GM12878 (cell line): ENCODE measurements around the gene TTLL11. TPM values are rescaled to one million over a fixed set of nuclear protein-coding genes. Genes with fewer than 3 reads are reported as not detected.

Experiments
- ATAC-seq: fragments of 200-7000 bp; cut with Tn5 transposase; 3 replicates; pipeline ENCODE4 v1.9.1; 2020; ENCODE audit warnings: mild to moderate bottlenecking, moderate library complexity
- BruUV-seq: library from RNA; stranded (reverse); fragments of 400-500 nt; replicated peaks from 2 replicates; lab custom pipeline; 2021; lab: Mats Ljungman, UMichigan
- CTCF ChIA-PET: fragments of 300-600 bp; sonication (Branson Sonifier 250); formaldehyde crosslinking; extraction: SDS; loops from one replicate; lab custom pipeline; 2021; ENCODE audit warnings: inconsistent platforms; lab: Yijun Ruan, JAX
- POLR2A ChIA-PET: fragments of 350-600 bp; formaldehyde crosslinking; extraction: SDS; loops from one replicate; lab custom pipeline; 2021; ENCODE audit warnings: inconsistent platforms; lab: Charles Lee
- RAD21 ChIA-PET: fragments of 300-600 bp; sonication (Branson Sonifier 250); formaldehyde crosslinking; loops from one replicate; lab custom pipeline; 2023; ENCODE audit warnings: antibody characterized with exemption; ENCODE audit not compliant: unreplicated experiment; lab: Charles Lee
- SMC1A ChIA-PET: fragments of 300-600 bp; sonication (Branson Sonifier 250); formaldehyde crosslinking; loops from one replicate; lab custom pipeline; 2023; ENCODE audit not compliant: unreplicated experiment, uncharacterized antibody; lab: Charles Lee
- DNase-seq: peaks from one replicate; pipeline ENCODE4 v3.0.0-alpha.2; 2011; ENCODE audit warnings: low read depth, low spot score
- FAIRE-seq: peaks from 3 replicates; lab custom pipeline; 2011; peaks lifted over from hg19 to GRCh38; lab: Jason Lieb, UNC
- H2AFZ ChIP-seq: 2 replicates; pipeline ENCODE4 v1.6.0; 2011; ENCODE audit warnings: low read depth, low read length, control low read depth; ENCODE audit not compliant: control insufficient read depth
- H3K27ac ChIP-seq: 2 replicates; pipeline ENCODE4 v1.5.1; 2011; ENCODE audit warnings: control low read depth; ENCODE audit not compliant: control insufficient read depth, insufficient read depth
- H3K27me3 ChIP-seq, 2 experiments: replicated peaks in 1 of 2; 2 replicates each; pipeline versions ENCODE4 v1.6.0 to v1.6.1; 2011; ENCODE audit warnings: low read length in 1 of 2; ENCODE audit not compliant: control insufficient read depth in 2 of 2, insufficient read depth in 2 of 2
- H3K36me3 ChIP-seq, 2 experiments: 2 replicates each; pipeline ENCODE4 v1.5.1; 2011; ENCODE audit warnings: low read length in 1 of 2; ENCODE audit not compliant: control insufficient read depth in 2 of 2, insufficient read depth in 2 of 2
- H3K4me1 ChIP-seq: 2 replicates; pipeline ENCODE4 v1.6.1; 2011; ENCODE audit warnings: mild to moderate bottlenecking, low read length, moderate library complexity, mixed read lengths; ENCODE audit not compliant: control insufficient read depth, insufficient read depth
- H3K4me2 ChIP-seq: 2 replicates; pipeline ENCODE4 v1.6.0; 2011; ENCODE audit warnings: control low read depth; ENCODE audit not compliant: control insufficient read depth, insufficient read depth
- H3K4me3 ChIP-seq: fragments of 200-600 bp; sonication (generic); 2 replicates; pipeline ENCODE4 v1.5.1; 2016
- H3K79me2 ChIP-seq: 2 replicates; pipeline ENCODE4 v1.6.0; 2011; ENCODE audit warnings: low read length; ENCODE audit not compliant: control insufficient read depth, insufficient read depth
- H3K9ac ChIP-seq: 2 replicates; pipeline ENCODE4 v1.8.0; 2011; ENCODE audit warnings: low read length, control low read depth, mixed read lengths; ENCODE audit not compliant: control insufficient read depth, insufficient read depth
- H3K9me3 ChIP-seq: replicated peaks from 3 replicates; pipeline ENCODE4 v1.5.1; 2011; ENCODE audit warnings: mild to moderate bottlenecking, low read length; ENCODE audit not compliant: control insufficient read depth, insufficient read depth
- H4K20me1 ChIP-seq: 2 replicates; pipeline ENCODE4 v1.6.0; 2011; ENCODE audit not compliant: control insufficient read depth, insufficient read depth
- ATF7 ChIP-seq: fragments of 450-650 bp; IDR thresholded peaks from 2 replicates; pipeline ENCODE4 v1.6.1; 2016; ENCODE audit warnings: low read depth, mild to moderate bottlenecking
- CBX3 ChIP-seq: fragments of 200-600 bp; sonication (generic); IDR thresholded peaks from 2 replicates; pipeline ENCODE4 v1.6.1; 2016; ENCODE audit warnings: low read depth, borderline replicate concordance
- CEBPB ChIP-seq, 2 experiments: fragments of 150-350 bp in 1 of 2; IDR thresholded peaks; 2 replicates each; pipeline ENCODE4 v1.6.1; 2012 to 2014; ENCODE audit warnings: low read depth in 2 of 2, low read length in 2 of 2, borderline replicate concordance in 1 of 2, inconsistent platforms in 1 of 2
- EZH2 ChIP-seq: IDR thresholded peaks from 2 replicates; pipeline ENCODE4 v1.6.1; 2012; ENCODE audit warnings: low read depth, mild to moderate bottlenecking, control low read depth, inconsistent platforms, low read length, borderline replicate concordance; ENCODE audit not compliant: control insufficient read depth
- FOS ChIP-seq: IDR thresholded peaks from 3 replicates; pipeline ENCODE4 v1.6.1; 2011; ENCODE audit warnings: borderline replicate concordance; ENCODE audit not compliant: insufficient read length; ENCODE audit errors: extremely low read depth
- NR2F1 ChIP-seq: fragments of 450-650 bp; conservative IDR thresholded peaks from 2 replicates; pipeline ENCODE4 v1.6.1; 2017; ENCODE audit warnings: mild to moderate bottlenecking
- POLR2AphosphoS2 ChIP-seq: IDR thresholded peaks from 2 replicates; pipeline ENCODE4 v1.6.1; 2011; ENCODE audit warnings: low read depth, mild to moderate bottlenecking, low read length, improper control_type of control experiment, moderate library complexity
- RB1 ChIP-seq: fragments of 450-650 bp; formaldehyde crosslinking; IDR thresholded peaks from 2 replicates; pipeline ENCODE4 v1.6.1; 2017; ENCODE audit warnings: mild to moderate bottlenecking, borderline replicate concordance
- SIX5 ChIP-seq: IDR thresholded peaks from 2 replicates; pipeline ENCODE4 v1.6.1; 2011; ENCODE audit warnings: mild to moderate bottlenecking, low read depth, low read length, moderate library complexity; ENCODE audit not compliant: severe bottlenecking
- SMAD1 ChIP-seq: fragments of 450-650 bp; IDR thresholded peaks from 2 replicates; pipeline ENCODE4 v1.6.1; 2018; ENCODE audit warnings: mild to moderate bottlenecking, low read depth; ENCODE audit not compliant: partially characterized antibody
- STAT3 ChIP-seq: IDR thresholded peaks from 2 replicates; pipeline ENCODE4 v1.6.1; 2011; ENCODE audit warnings: low read depth, low read length, improper control_type of control experiment
- TAF1 ChIP-seq: IDR thresholded peaks from 2 replicates; pipeline ENCODE4 v1.6.1; 2011; ENCODE audit warnings: mild to moderate bottlenecking, low read depth, low read length, borderline replicate concordance
- TBL1XR1 ChIP-seq: IDR thresholded peaks from 2 replicates; pipeline ENCODE4 v1.6.1; 2012; ENCODE audit warnings: low read depth, low read length, improper control_type of control experiment
- ZBTB4 ChIP-seq: fragments of 450-650 bp; formaldehyde crosslinking; IDR thresholded peaks from 2 replicates; pipeline ENCODE4 v1.4.0; 2022; ENCODE audit warnings: mild to moderate bottlenecking, moderate library complexity
- ZNF274 ChIP-seq: IDR thresholded peaks from one replicate; pipeline ENCODE4 v1.8.0; 2011; ENCODE audit not compliant: insufficient read length, insufficient read depth
- ZZZ3 ChIP-seq: IDR thresholded peaks from 2 replicates; pipeline ENCODE4 v1.6.1; 2011; ENCODE audit warnings: low read depth; ENCODE audit not compliant: control insufficient read depth, insufficient read length
- WGBS: methylation state at CpG from one replicate; pipeline ENCODE4 v1.1.6; 2016; ENCODE audit warnings: low lambda C conversion rate; ENCODE audit not compliant: insufficient replicate concordance, insufficient coverage; ENCODE audit errors: missing lambda C conversion rate; 5-methylcytosine and 5-hydroxymethylcytosine counted together
- in situ Hi-C: fragments of 300-500 bp; cut with MboI; formaldehyde crosslinking; loops from 9 replicates; pipeline ENCODE4 v1.14.3; 2018; ENCODE audit warnings: mixed read lengths
- intact Hi-C: fragments of 100-400 bp; cut with micrococcal nuclease; formaldehyde crosslinking; loops from one replicate; pipeline ENCODE4 v1.14.2; 2022; ENCODE audit not compliant: unreplicated experiment
- polyA plus RNA-seq, 11 experiments: library from polyadenylated mRNA; depleted of rRNA in 4 of 11; unstranded in 6 of 11; stranded (reverse) in 5 of 11; fragments of >200 nt; fragmentation: Nextera tagmentation in 4 of 11; fragmentation: Illumina TruSeq in 1 of 11; extraction: Ambion mirVana in 4 of 11; extraction: Trizol in 1 of 11; gene quantifications; 1 replicate in 1 of 11; 2 replicates in 10 of 11; pipeline versions ENCODE4 v1.2.1 to v1.2.3, GENCODE V29; 2011 to 2016; ENCODE audit warnings: inconsistent platforms in 2 of 11, missing spikeins in 2 of 11, low read depth in 1 of 11
- total RNA-seq, 4 experiments: library from RNA; depleted of rRNA in 3 of 4; stranded (reverse); fragments of >200 nt in 3 of 4; fragmentation: Illumina TruSeq in 1 of 4; extraction: Trizol in 1 of 4; gene quantifications; 2 replicates each; pipeline versions ENCODE4 v1.2.1 to v1.2.3, GENCODE V29; 2013 to 2021
- TF ChIP-seq, protein P1 (sequence below): fragments of 450-650 bp; formaldehyde crosslinking; IDR thresholded peaks from 2 replicates; pipeline ENCODE4 v1.4.0; 2020; ENCODE audit warnings: mild to moderate bottlenecking, moderate library complexity

Gene TTLL11
- total and polyA plus RNA-seq, 10 of the 15 experiments (the other 5 are each of a cell fraction or from before 2014, with no cell fraction given), result 1.2 to 3.7 (median 2.9) TPM

GRCh38 chr9:122033775-122034373 is 59.2 kb downstream of the TTLL11 start:
- Histone ChIP-seq H3K79me2 (no peaks in the 10 kb centered on the region), H4K20me1 (no peaks in the 10 kb centered on the region), H3K36me3 (no peaks in the 10 kb centered on the region; a peak in 1 of 4 replicates), H3K4me2 (no peak overlapping the region), H3K4me3 (no peak overlapping the region), H3K4me1 (no peaks in the 10 kb centered on the region), H3K27me3 (no peaks in the 10 kb centered on the region), H2AFZ (no peak overlapping the region), H3K9ac (no peak overlapping the region), H3K9me3 (no peaks in the 10 kb centered on the region), H3K27ac (no peak overlapping the region)
- ChIA-PET RAD21 (no interaction called here), SMC1A (no interaction called here), CTCF (no interaction called here), POLR2A (no interaction called here)
- WGBS, result 94% methylated on average over 8 of the region's 8 CpGs
- no peak for FAIRE-seq
- intact Hi-C loops, result no loop called here
- DNase-seq, result no peak
- ATAC-seq, result no peak
- in situ Hi-C loops, result no loop called here
- TF ChIP-seq ZNF274 (no peak), CEBPB (IDR thresholded peaks at IDR 0.05; ENCODE audit: borderline replicate concordance in 1 of 2, low read depth in 2 of 2, low read length in 2 of 2) (no peak), POLR2AphosphoS2 (no peak), TBL1XR1 (no peak), ZBTB4 (CRISPR knock-in tag) (no peak), RB1 (no peak), EZH2 (no peak), ATF7 (no peak), ZZZ3 (no peak), STAT3 (no peak), SMAD1 (no peak), FOS (no peak), NR2F1 (no peak), CBX3 (no peak), TAF1 (no peak), SIX5 (no peak)
- TF ChIP-seq, protein P1, sequence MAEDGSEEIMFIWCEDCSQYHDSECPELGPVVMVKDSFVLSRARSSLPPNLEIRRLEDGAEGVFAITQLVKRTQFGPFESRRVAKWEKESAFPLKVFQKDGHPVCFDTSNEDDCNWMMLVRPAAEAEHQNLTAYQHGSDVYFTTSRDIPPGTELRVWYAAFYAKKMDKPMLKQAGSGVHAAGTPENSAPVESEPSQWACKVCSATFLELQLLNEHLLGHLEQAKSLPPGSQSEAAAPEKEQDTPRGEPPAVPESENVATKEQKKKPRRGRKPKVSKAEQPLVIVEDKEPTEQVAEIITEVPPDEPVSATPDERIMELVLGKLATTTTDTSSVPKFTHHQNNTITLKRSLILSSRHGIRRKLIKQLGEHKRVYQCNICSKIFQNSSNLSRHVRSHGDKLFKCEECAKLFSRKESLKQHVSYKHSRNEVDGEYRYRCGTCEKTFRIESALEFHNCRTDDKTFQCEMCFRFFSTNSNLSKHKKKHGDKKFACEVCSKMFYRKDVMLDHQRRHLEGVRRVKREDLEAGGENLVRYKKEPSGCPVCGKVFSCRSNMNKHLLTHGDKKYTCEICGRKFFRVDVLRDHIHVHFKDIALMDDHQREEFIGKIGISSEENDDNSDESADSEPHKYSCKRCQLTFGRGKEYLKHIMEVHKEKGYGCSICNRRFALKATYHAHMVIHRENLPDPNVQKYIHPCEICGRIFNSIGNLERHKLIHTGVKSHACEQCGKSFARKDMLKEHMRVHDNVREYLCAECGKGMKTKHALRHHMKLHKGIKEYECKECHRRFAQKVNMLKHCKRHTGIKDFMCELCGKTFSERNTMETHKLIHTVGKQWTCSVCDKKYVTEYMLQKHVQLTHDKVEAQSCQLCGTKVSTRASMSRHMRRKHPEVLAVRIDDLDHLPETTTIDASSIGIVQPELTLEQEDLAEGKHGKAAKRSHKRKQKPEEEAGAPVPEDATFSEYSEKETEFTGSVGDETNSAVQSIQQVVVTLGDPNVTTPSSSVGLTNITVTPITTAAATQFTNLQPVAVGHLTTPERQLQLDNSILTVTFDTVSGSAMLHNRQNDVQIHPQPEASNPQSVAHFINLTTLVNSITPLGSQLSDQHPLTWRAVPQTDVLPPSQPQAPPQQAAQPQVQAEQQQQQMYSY, result no peak
- no TSS peak for BruUV-seq
